ENCODE data around the gene TNFRSF8.
"Not testable (repeated sequence)": the region's sequence is repeated elsewhere in the genome, so short reads cannot be mapped to it uniquely, and the experiment has no call there.

TNFRSF8 gene

GRCh38 chr1:12063141-12064072, at the start of gene TNFRSF8:
Gene TNFRSF8 (plus strand): TSS chr1:12063303. CDS start chr1:12063599, 296 bp downstream.
- no peak for DNase-seq

GRCh38 chr1:12014141-12014991, 48.7 kb upstream of the TNFRSF8 start:
- DNase-seq, result no peak

- DNase-seq, result no peak
Measured at GRCh38 chr1:12015001-12015491, 48.1 kb upstream of the TNFRSF8 start.

GRCh38 chr1:12015499-12015898, 47.6 kb upstream of the TNFRSF8 start:
- DNase-seq, result no peak

- no peak for DNase-seq
Measured at GRCh38 chr1:12016182-12016581, 46.9 kb upstream of the TNFRSF8 start.

GRCh38 chr1:12019858-12020509, 43.1 kb upstream of the TNFRSF8 start:
- no peak for DNase-seq

- DNase-seq, result no peak
Measured at GRCh38 chr1:12021616-12022015, 41.5 kb upstream of the TNFRSF8 start.

- DNase-seq, result no peak
Measured at GRCh38 chr1:12022036-12022435, 41.1 kb upstream of the TNFRSF8 start.

GRCh38 chr1:12026586-12026985, 36.5 kb upstream of the TNFRSF8 start:
- no peak for DNase-seq

- DNase-seq, result no peak
Measured at GRCh38 chr1:12028248-12028647, 34.9 kb upstream of the TNFRSF8 start.

- no peak for DNase-seq
Measured at GRCh38 chr1:12028957-12029511, 34.1 kb upstream of the TNFRSF8 start.

- DNase-seq, result no peak
Measured at GRCh38 chr1:12029720-12030339, 33.3 kb upstream of the TNFRSF8 start.

- DNase-seq, result no peak
Measured at GRCh38 chr1:12031039-12031980, 31.8 kb upstream of the TNFRSF8 start.

GRCh38 chr1:12032161-12032621, 30.9 kb upstream of the TNFRSF8 start:
- DNase-seq, result no peak

- not testable (repeated sequence) for DNase-seq
Measured at GRCh38 chr1:12033441-12033840, 29.7 kb upstream of the TNFRSF8 start.

- no peak for DNase-seq
Measured at GRCh38 chr1:12034381-12034801, 28.7 kb upstream of the TNFRSF8 start.

- no peak for DNase-seq
Measured at GRCh38 chr1:12035312-12035711, 27.8 kb upstream of the TNFRSF8 start.

GRCh38 chr1:12037486-12038355, 25.4 kb upstream of the TNFRSF8 start:
- no peak for DNase-seq

- DNase-seq, result no peak
Measured at GRCh38 chr1:12038356-12039163, 24.5 kb upstream of the TNFRSF8 start.

Measured in NCI-H1436 treated with DMSO at 0.1 percent for 48 hours (cell line).